ENCODE measurements around the gene CADPS2. TPM values are rescaled to one million over a fixed set of nuclear protein-coding genes. Genes with fewer than 3 reads are reported as not detected.

The CADPS2 gene
- polyA plus RNA-seq, 1 donor, result 15.1 TPM

DNA sequence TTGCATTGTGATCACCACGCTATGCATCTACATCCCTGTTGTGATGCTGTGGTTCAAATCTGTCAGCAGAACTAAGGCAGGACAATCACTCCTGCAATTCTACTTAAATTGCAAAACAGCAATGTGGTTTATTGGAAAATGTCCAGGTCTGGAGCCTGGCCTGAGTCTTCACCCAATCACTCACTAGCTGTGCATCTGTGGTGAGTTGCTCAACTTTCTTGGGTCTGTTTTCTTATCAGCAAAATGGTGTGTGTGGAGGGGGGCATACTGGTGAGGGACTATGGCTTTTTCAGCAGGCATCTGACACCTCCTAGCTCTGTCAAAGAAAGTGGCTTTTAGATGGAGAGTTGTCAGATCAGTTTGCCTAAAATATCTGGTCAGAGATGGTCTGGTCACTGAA is 473.4 kb downstream of the CADPS2 start:
- peak; percentile 1 to 16 for DNase-seq
- H3K36me3 ChIP-seq (ENCODE audit: control insufficient read depth, insufficient read depth, low read length), result no peaks in the 10 kb centered on the region
- no peaks in the 10 kb centered on the region for H3K4me1 ChIP-seq (ENCODE audit: control insufficient read depth, insufficient read depth, low read length)
- WGBS (ENCODE audit: insufficient coverage, low lambda C conversion rate), result no CpG with 5 or more reads among the region's 1 CpG
- H3K9me3 ChIP-seq (ENCODE audit: control insufficient read depth, low read depth, low read length), result no peaks in the 10 kb centered on the region
- no peaks in the 10 kb centered on the region for H3K27me3 ChIP-seq (ENCODE audit: control insufficient read depth, insufficient read depth, low read length)
- no peak overlapping the region for H3K4me3 ChIP-seq (ENCODE audit: low read length)
- H3K27ac ChIP-seq (ENCODE audit: low read length), result no peak overlapping the region

DNA sequence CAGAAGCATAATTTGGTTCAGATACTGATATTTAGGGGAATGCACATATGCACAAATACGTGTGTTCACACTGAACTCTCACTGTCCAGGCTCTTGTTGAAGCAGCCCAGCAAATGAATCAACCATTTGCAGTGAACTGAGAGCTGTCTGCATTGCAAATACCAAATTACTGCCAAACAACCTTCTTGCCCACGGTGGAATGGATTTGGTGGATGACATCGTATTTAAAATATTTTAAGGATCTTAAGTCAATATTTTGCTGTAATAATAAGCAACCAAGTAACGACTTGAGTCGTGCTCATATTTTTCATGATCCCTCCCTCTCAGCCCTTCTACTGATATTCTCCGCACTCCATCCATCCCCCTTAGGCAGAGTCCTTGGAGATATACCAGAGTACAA is 473.8 kb downstream of the CADPS2 start:
- Histone ChIP-seq H3K27me3 (ENCODE audit: control insufficient read depth, insufficient read depth, low read length) (no peaks in the 10 kb centered on the region), H3K9me3 (ENCODE audit: control insufficient read depth, low read depth, low read length) (no peaks in the 10 kb centered on the region), H3K27ac (ENCODE audit: low read length) (no peak overlapping the region), H3K4me3 (ENCODE audit: low read length) (no peak overlapping the region), H3K36me3 (ENCODE audit: control insufficient read depth, insufficient read depth, low read length) (no peaks in the 10 kb centered on the region), H3K4me1 (ENCODE audit: control insufficient read depth, insufficient read depth, low read length) (no peaks in the 10 kb centered on the region)
- no CpG with 5 or more reads among the region's 6 CpGs for WGBS (ENCODE audit: insufficient coverage, low lambda C conversion rate)
- DNase-seq, result no peak

DNA sequence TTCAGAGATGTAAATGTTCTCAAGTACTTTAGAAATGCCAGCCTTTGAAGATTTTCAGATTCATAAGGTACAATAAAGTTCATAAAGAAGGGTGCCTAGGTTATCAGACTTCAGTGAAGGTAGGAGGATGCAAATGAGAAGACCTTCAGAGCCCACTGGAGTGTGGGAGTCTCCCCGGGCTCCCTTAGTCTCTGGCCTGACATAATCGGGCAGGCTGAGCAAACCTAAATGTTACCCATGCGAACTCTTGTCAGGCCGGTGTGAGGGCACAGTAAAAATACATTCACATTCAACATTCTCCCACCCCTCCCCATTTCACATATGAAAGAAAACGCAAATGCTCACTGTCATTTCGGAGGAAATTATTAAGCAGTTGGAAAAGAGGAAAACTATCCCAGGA is 479.1 kb downstream of the CADPS2 start:
- Histone ChIP-seq H3K4me1 (ENCODE audit: control insufficient read depth, insufficient read depth, low read length) (no peaks in the 10 kb centered on the region), H3K27ac (ENCODE audit: low read length) (no peak overlapping the region), H3K27me3 (ENCODE audit: control insufficient read depth, insufficient read depth, low read length) (no peaks in the 10 kb centered on the region), H3K4me3 (ENCODE audit: low read length) (no peak overlapping the region), H3K9me3 (ENCODE audit: control insufficient read depth, low read depth, low read length) (peaks cover 4% of the 10 kb centered on the region), H3K36me3 (ENCODE audit: control insufficient read depth, insufficient read depth, low read length) (no peaks in the 10 kb centered on the region)
- no CpG with 5 or more reads among the region's 6 CpGs for WGBS (ENCODE audit: insufficient coverage, low lambda C conversion rate)
- no peak for DNase-seq

DNA sequence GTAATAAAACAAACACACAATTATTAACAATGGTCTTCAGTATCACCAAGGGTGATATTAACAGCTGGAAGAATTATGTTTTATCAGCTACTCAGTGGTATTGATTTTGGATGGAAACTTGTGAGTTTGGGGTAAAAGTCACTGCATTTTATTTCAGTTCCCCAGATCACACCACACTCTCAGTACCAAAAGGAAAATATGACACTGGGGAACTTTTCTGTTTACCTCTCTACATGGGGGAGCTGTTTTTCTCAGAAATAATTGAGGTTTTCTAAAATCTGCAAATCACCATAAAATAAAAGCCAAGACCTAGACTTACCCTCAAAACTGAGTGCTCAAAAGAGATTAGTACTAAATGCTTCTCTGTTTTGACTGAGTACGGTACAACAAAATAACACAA is 483.1 kb downstream of the CADPS2 start:
- no peaks in the 10 kb centered on the region for H3K27me3 ChIP-seq (ENCODE audit: control insufficient read depth, insufficient read depth, low read length)
- no peak overlapping the region for H3K4me3 ChIP-seq (ENCODE audit: low read length)
- H3K36me3 ChIP-seq (ENCODE audit: control insufficient read depth, insufficient read depth, low read length), result no peaks in the 10 kb centered on the region
- no peaks in the 10 kb centered on the region for H3K4me1 ChIP-seq (ENCODE audit: control insufficient read depth, insufficient read depth, low read length)
- DNase-seq, result no peak
- H3K9me3 ChIP-seq (ENCODE audit: control insufficient read depth, low read depth, low read length), result peaks cover 4% of the 10 kb centered on the region
- WGBS (ENCODE audit: insufficient coverage, low lambda C conversion rate), result 100% methylated on average over 1 of the region's 1 CpG
- no peak overlapping the region for H3K27ac ChIP-seq (ENCODE audit: low read length)

DNA sequence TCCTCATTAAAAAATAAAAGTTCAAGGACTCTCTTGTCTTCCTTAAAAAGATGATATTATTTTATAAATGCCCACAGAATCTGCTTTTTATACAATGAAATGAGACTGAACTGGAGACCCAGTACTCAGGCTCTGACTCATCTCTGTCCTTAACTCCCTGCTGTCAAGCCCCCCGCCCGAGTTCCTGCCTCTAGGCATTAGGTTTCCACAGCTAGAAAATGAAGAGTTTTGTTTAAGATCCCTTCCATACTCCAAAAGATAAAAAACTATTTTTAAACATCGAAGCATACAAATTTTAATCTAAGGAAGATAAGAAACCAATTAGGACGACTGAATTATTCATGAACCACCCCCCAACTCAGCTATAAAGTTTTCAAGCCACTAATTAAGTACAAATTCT is 484.0 kb downstream of the CADPS2 start:
- no peaks in the 10 kb centered on the region for H3K27me3 ChIP-seq (ENCODE audit: control insufficient read depth, insufficient read depth, low read length)
- DNase-seq, result no peak
- WGBS (ENCODE audit: insufficient coverage, low lambda C conversion rate), result 64% methylated on average over 2 of the region's 4 CpGs
- H3K4me3 ChIP-seq (ENCODE audit: low read length), result no peak overlapping the region
- H3K36me3 ChIP-seq (ENCODE audit: control insufficient read depth, insufficient read depth, low read length), result no peaks in the 10 kb centered on the region
- peaks cover 4% of the 10 kb centered on the region for H3K9me3 ChIP-seq (ENCODE audit: control insufficient read depth, low read depth, low read length)
- H3K27ac ChIP-seq (ENCODE audit: low read length), result no peak overlapping the region
- H3K4me1 ChIP-seq (ENCODE audit: control insufficient read depth, insufficient read depth, low read length), result no peaks in the 10 kb centered on the region

DNA sequence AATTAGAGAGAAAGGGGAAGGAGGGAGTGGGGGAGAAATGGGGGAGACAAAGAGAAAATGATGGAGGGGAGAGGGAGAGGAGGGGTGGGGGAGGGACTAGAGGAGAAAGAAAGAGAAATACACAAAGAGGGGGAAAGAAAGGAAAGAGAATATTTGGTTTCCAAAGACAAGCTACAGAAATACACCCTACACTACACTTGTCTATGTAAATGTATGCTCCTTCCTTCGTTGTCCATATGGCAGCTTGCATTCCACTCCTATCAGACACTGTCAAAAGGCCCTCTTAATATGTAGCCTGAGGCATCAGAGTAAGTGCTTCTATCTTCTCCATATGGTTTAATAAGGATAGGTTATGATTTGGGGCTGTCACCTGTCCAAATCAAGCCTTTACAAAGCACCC is 488.9 kb downstream of the CADPS2 start:
- DNase-seq, result no peak
- no peaks in the 10 kb centered on the region for H3K27me3 ChIP-seq (ENCODE audit: control insufficient read depth, insufficient read depth, low read length)
- H3K4me1 ChIP-seq (ENCODE audit: control insufficient read depth, insufficient read depth, low read length), result no peaks in the 10 kb centered on the region
- H3K4me3 ChIP-seq (ENCODE audit: low read length), result no peak overlapping the region
- no peak overlapping the region for H3K27ac ChIP-seq (ENCODE audit: low read length)
- WGBS (ENCODE audit: insufficient coverage, low lambda C conversion rate), result no CpG with 5 or more reads among the region's 1 CpG
- no peaks in the 10 kb centered on the region for H3K36me3 ChIP-seq (ENCODE audit: control insufficient read depth, insufficient read depth, low read length)
- no peaks in the 10 kb centered on the region for H3K9me3 ChIP-seq (ENCODE audit: control insufficient read depth, low read depth, low read length)

DNA sequence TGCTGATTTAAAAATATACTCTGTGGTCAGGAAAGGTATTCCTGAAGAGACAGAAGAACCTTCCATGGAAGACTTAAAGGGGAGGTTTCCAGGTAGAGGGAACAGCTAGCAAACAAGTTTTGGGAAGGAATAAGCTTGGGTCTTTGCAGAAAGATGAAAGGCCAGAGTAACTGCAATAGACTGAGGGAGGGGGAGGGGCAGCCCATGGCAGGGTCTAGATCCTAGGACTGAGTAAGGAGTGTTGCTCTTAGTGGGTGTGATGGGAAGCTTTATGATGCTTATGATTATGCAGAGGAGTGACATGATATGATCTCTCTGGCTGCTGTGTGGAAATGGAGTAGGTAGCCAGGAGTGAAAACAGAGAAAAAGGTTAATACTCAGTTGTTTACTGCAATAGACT is 491.7 kb downstream of the CADPS2 start:
- Histone ChIP-seq H3K4me1 (ENCODE audit: control insufficient read depth, insufficient read depth, low read length) (no peaks in the 10 kb centered on the region), H3K27ac (ENCODE audit: low read length) (no peak overlapping the region)
- no peak for DNase-seq

DNA sequence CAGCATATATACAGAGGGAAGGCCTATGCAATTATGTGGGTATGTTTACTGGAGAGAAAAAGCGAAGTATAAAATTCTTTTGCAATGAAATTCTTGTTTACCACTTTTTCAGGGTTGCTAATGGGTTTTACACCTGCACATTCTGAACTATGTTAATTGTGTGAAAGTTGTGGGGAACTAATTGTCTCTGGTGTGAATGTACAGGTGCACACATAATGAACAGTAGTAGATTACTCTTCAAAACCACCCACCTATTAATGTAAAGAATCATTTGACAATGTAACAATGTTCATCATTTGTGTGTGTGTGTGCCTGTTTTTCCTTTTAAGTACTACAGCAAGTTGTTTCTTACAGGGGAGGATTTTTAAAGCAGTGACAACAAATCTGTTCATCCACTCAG is 501.7 kb downstream of the CADPS2 start:
- H3K27ac ChIP-seq (ENCODE audit: low read length), result no peak overlapping the region
- peaks cover 3% of the 10 kb centered on the region for H3K36me3 ChIP-seq (ENCODE audit: control insufficient read depth, insufficient read depth, low read length)
- no peaks in the 10 kb centered on the region for H3K27me3 ChIP-seq (ENCODE audit: control insufficient read depth, insufficient read depth, low read length)
- no peak for DNase-seq
- no peaks in the 10 kb centered on the region for H3K9me3 ChIP-seq (ENCODE audit: control insufficient read depth, low read depth, low read length)
- no CpG with 5 or more reads among the region's 1 CpG for WGBS (ENCODE audit: insufficient coverage, low lambda C conversion rate)
- H3K4me1 ChIP-seq (ENCODE audit: control insufficient read depth, insufficient read depth, low read length), result no peaks in the 10 kb centered on the region
- no peak overlapping the region for H3K4me3 ChIP-seq (ENCODE audit: low read length)

More for the DNA sequence above, 491.7 kb downstream of the CADPS2 start:
- H3K9me3 ChIP-seq (ENCODE audit: control insufficient read depth, low read depth, low read length), result no peaks in the 10 kb centered on the region
- H3K36me3 ChIP-seq (ENCODE audit: control insufficient read depth, insufficient read depth, low read length), result no peaks in the 10 kb centered on the region
- H3K4me3 ChIP-seq (ENCODE audit: low read length), result no peak overlapping the region
- no peaks in the 10 kb centered on the region for H3K27me3 ChIP-seq (ENCODE audit: control insufficient read depth, insufficient read depth, low read length)

DNA sequence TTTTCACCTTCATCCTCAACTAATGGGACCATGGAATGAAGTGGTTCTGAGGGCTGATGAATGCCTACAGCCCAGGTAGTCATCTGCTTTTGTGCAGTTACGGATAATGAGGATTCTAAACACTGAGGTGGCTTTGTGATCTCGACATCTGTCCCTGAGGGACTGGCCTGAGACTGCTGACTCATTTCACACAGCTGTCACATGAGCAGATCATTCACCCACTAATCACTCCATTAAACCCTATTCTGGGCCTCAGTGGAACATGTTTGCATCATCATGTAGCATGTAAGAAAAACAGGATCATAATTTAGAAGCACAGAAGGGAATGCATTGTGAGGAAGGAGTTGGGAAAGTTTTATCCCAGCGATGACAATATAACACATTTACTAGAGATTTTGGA is 502.3 kb downstream of the CADPS2 start:
- no CpG with 5 or more reads among the region's 3 CpGs for WGBS (ENCODE audit: insufficient coverage, low lambda C conversion rate)
- Histone ChIP-seq H3K36me3 (ENCODE audit: control insufficient read depth, insufficient read depth, low read length) (peaks cover 3% of the 10 kb centered on the region), H3K4me3 (ENCODE audit: low read length) (no peak overlapping the region), H3K27ac (ENCODE audit: low read length) (no peak overlapping the region), H3K4me1 (ENCODE audit: control insufficient read depth, insufficient read depth, low read length) (no peaks in the 10 kb centered on the region), H3K27me3 (ENCODE audit: control insufficient read depth, insufficient read depth, low read length) (no peaks in the 10 kb centered on the region), H3K9me3 (ENCODE audit: control insufficient read depth, low read depth, low read length) (no peaks in the 10 kb centered on the region)
- DNase-seq, result peak; percentile 5 to 30

DNA sequence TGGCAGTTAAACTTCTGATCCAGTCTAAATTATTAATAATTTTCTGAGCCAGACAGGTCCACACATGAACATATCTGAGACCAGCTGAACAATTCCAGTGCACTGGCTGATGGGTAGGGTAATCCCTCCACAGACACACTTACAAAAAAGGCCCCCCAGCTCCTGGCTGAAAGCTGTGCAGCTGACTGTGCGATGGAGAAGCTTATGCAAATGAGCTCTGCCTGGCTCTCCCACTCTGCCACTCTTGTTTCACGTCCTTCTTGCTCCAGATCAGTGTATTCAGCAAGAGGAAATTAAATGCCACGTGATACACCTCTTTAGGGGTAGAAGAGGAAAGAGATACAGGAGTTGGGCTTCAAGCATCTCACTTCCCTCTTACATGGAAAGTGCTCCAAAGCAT is 505.3 kb downstream of the CADPS2 start:
- Histone ChIP-seq H3K4me1 (ENCODE audit: control insufficient read depth, insufficient read depth, low read length) (no peaks in the 10 kb centered on the region), H3K27me3 (ENCODE audit: control insufficient read depth, insufficient read depth, low read length) (no peaks in the 10 kb centered on the region), H3K9me3 (ENCODE audit: control insufficient read depth, low read depth, low read length) (no peaks in the 10 kb centered on the region), H3K27ac (ENCODE audit: low read length) (no peak overlapping the region), H3K36me3 (ENCODE audit: control insufficient read depth, insufficient read depth, low read length) (no peaks in the 10 kb centered on the region), H3K4me3 (ENCODE audit: low read length) (no peak overlapping the region)
- no CpG with 5 or more reads among the region's 3 CpGs for WGBS (ENCODE audit: insufficient coverage, low lambda C conversion rate)
- DNase-seq, result no peak

DNA sequence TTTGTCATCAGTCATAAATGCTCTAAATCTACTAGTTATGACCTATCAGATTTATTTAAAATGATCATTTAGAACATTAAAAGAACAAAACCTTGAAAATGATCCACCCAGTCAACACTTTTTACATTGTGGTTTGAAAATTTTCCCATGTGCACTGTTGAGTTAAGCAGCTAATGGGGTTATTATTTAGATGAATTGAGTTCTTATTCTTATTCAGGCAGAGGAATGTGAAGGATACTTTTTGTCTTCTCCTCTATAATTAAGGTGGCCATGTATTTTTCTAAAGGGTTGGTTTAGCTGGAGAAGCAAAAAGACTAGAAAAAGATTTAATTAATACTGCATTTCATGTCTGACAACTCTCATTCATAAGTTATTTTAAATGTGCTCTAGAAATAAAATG is 506.8 kb downstream of the CADPS2 start:
- no peaks in the 10 kb centered on the region for H3K4me1 ChIP-seq (ENCODE audit: control insufficient read depth, insufficient read depth, low read length)
- H3K27me3 ChIP-seq (ENCODE audit: control insufficient read depth, insufficient read depth, low read length), result no peaks in the 10 kb centered on the region
- no peaks in the 10 kb centered on the region for H3K9me3 ChIP-seq (ENCODE audit: control insufficient read depth, low read depth, low read length)
- H3K4me3 ChIP-seq (ENCODE audit: low read length), result no peak overlapping the region
- H3K27ac ChIP-seq (ENCODE audit: low read length), result no peak overlapping the region
- no peak for DNase-seq
- no peaks in the 10 kb centered on the region for H3K36me3 ChIP-seq (ENCODE audit: control insufficient read depth, insufficient read depth, low read length)

All from large intestine (tissue), 3 donors.